HTERT RPE-1 (cell line): Measurements from ENCODE around the gene APBB1.
"Not testable (repeated sequence)": the region's sequence is repeated elsewhere in the genome, so short reads cannot be mapped to it uniquely, and the experiment has no call there.

Source experiments
- in situ Hi-C: fragments of 300-500 bp; cut with MboI; formaldehyde crosslinking; loops from 4 replicates; pipeline ENCODE4 v1.14.3; 2020; ENCODE audit warnings: low sequenced_read_pairs

Gene APBB1

GRCh38 chr11:6392251-6392650 is 26.6 kb downstream of the APBB1 start:
- in situ Hi-C loops: not testable (repeated sequence)

GRCh38 chr11:6391537-6392134 is 27.3 kb downstream of the APBB1 start:
- in situ Hi-C loops: no loop called here

DNA sequence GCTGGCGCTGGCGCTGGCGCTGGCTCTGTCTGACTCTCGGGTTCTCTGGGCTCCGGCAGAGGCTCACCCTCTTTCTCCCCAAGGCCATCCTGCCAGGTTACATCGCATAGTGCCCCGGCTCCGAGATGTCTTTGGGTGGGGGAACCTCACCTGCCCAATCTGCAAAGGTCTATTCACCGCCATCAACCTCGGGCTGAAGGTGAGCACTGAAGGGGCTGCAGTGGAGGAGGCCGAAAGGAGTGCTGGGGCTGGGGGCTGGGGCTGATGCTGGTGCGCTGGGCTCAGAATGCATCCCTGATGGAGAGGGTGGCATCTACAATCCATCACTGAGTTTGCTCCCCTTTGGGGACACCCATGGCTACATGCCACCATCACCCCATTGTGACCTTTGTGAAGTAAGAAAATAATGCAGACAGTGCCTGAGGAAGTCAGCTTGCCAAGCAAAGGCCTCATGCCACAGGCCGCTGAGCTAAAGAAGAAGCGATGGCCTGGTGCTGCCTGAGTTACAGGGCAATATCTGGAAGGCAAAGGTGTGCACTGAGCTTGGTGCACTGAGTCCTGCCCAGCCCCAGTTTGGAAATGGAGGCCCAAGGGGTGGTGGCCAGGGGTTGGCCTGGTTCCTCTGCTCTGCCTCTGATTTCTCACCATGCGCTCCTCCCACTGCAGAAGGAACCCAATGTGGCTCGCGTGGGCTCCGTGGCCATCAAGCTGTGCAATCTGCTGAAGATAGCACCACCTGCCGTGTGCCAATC is 28.0 kb downstream of the APBB1 start:
- in situ Hi-C loops: no loop called here

- in situ Hi-C loops: no loop called here
These were observed 28.8 kb downstream of the APBB1 start, which contains the start of gene SMPD1 for GRCh38 chr11:6389905-6390717. SMPD1 (plus strand) TSS chr11:6390474; CDS start chr11:6390599, 125 bp downstream.

DNA sequence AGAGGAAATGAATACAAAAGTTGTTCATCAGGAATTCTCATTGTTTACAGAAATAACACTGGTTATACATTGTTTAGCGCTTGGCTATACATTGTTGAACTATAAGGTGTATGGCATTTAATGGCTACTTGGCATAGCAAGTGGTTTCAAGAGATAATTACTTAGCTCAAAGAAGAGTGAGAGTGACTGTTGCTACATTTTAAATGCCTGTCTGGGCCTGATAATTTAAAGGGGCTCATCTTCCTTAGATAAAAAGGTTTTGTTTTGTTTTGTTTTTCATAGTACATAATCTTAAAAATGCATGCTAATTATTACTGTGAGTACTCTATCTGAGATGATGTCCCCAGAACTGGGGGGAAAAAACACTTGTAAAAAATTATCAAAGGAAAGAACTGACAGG is 30.1 kb downstream of the APBB1 start:
- in situ Hi-C loops: no loop called here

DNA sequence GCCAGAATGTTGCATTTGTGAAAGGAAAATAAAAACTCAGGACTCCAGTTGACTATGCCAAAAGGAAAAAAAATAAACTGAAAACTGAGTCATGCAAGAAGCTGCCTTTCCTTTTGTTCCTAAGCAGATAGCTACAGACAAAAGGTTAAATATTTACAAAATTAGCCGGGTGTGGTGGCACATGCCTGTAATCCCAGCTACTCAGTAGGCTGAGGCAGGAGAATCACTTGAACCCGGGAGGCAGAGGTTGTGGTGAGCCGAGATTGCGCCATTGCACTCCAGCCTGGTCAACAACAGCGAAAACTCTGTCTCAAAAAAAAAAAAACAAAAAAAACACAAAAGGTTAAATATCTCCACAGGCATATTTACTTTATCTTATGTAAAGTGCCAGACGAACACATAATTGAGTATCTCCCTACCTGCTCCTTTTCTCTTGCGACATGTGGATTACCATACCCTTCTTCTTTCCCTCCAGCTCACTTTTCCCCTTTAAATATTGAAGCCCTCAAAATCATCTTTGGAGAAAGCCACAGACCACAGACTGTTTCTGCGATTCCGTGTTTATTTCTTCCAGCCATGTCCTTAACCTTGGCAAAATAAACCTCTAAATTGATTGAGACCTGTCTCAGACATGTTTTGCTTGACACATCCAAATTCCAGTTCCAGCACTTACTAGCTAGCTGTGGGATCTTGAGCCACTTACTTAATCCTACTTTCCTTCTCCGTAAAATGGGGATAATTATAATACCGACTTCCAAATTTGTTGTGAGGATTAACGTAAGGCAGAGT is 30.9 kb downstream of the APBB1 start:
- in situ Hi-C loops: no loop called here

- in situ Hi-C loops: no loop called here
These were observed 33.7 kb downstream of the APBB1 start for GRCh38 chr11:6385046-6385777.

DNA sequence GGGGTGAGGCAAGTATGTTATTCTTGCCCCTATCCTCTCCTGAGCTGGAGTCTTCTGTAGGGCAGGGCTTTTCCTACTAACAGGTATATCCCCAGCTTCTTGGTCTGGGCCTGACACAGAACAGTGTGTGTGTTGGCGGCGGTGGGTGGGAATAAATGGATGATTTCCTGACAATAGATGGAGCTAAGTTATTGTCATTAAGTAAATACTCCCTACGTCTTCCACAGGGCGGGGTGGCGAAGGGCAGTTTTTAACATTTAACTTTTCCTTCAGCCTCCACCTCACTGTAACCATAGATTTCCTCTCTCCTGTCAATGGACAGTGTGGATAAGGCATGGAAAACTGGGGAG is 40.3 kb downstream of the APBB1 start:
- in situ Hi-C loops: no loop called here

- in situ Hi-C loops: no loop called here
These were observed 40.8 kb downstream of the APBB1 start for GRCh38 chr11:6377902-6378639.

DNA sequence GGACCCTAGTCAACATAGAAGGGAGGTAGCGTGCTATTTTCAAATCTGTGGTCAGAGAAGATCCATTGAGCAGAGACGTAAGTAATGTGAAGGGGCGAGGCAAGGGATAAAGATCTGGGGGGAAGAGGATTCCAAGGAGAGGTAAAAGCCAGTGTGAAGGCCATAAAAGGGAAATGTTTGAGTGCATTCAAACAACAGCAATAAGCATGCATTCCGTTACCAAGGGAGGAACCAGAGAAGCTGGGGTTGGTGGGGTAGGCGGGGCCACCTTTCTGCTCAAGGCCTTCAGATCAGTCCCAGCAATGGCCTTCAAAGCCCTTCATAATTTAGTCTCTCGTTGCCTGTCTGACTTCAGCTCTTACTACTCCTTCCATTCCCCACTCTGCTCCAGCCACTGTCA is 47.1 kb downstream of the APBB1 start:
- in situ Hi-C loops: no loop called here

- in situ Hi-C loops: no loop called here
These were observed 53.2 kb downstream of the APBB1 start for GRCh38 chr11:6365659-6366058.

DNA sequence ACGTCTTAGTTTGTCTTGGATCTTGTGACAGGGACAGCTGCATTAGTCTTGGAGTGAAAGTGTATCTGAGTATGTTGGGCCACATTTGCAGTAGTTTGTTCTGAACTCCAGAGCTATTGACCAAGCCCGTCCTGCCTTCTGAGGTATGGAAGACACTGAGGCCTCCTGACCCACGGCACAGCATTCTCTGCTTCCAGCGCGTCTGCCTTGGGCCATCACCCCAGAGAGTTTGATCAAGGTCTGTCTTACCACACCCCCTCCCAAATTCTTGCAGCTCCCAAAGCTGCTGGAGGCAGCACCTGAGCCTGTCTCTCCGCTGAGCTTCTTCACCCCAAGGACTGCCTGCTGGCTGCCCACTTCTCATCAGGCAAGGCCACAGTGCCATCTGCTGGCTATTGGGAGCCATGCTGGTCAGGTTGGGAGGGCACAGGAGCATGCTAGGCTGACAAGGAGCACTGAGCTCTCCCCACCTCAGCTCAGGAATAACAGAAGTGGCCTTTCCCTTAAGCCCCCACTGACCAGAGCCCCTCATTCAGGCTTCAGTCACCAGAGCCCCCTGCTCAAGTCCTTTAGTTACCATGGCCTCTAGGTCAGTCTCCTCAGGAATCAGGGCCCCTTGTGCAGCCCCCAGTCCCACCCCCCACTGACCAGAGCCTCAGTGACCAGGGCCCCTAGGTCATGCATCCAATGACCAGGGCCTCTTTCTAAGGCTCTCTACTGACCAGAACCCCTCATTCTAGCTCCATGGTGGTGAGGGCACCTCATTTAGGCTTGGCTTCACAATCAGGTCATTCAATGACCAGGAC is 55.8 kb downstream of the APBB1 start:
- in situ Hi-C loops: no loop called here

- in situ Hi-C loops: no loop called here
These were observed 56.6 kb downstream of the APBB1 start for GRCh38 chr11:6362185-6362872.

- in situ Hi-C loops: no loop called here
These were observed 58.7 kb downstream of the APBB1 start for GRCh38 chr11:6360183-6360582.

GRCh38 chr11:6357222-6357621 is 61.7 kb downstream of the APBB1 start:
- in situ Hi-C loops: no loop called here

- in situ Hi-C loops: no loop called here
These were observed 62.3 kb downstream of the APBB1 start for GRCh38 chr11:6356503-6357055.

DNA sequence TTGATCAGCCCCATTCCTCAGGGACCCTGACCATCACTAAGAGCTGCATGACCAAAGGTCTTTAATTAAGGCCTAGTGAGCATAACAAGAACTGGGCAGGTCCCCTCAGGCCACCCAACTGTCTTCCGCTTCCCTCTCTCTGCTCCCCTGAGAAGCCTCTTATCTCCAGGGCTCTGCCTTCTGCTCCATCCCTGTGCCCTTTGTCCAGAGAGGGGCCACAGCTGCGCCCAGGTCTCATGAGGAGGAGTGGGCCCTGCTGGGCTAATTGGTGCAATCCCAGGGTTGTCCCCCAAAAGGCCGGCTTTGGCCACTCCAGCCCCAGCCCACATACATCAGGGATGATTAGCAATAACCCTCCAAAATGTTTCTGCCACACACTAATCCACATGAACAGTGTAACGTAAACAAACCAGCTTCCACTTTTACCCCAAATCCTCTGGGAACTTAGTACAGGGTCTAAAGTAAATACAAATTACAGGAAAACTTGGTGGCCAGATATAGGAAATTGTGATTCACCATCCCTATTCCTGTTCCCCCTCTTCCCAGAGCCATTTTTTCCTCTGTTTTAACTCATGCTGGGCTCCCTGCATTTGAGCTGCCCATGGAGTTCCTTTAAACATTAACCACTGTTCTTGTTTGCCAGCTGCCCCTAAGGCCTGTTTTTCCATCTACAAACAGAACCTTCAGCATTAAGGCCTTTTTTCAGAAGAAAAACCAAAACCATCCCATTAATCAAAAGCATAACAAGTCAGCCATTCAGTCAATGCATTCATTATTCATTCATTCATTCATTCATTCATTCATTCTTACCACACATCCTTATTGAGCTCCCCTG is 64.0 kb downstream of the APBB1 start:
- in situ Hi-C loops: no loop called here
